CMK (cell line): Measurements from ENCODE around the gene C19orf33.
"Not testable (repeated sequence)": the region's sequence is repeated elsewhere in the genome, so short reads cannot be mapped to it uniquely, and the experiment has no call there.

Source experiments
- DNase-seq: peaks from one replicate; pipeline ENCODE4 v3.0.0-alpha.2; 2010; ENCODE audit warnings: low read depth

C19orf33 gene

GRCh38 chr19:38339011-38339410 is 35.0 kb downstream of the C19orf33 start:
- not testable (repeated sequence) for DNase-seq

- no peak for DNase-seq
Measured at GRCh38 chr19:38340927-38341326, 36.9 kb downstream of the C19orf33 start.

DNA sequence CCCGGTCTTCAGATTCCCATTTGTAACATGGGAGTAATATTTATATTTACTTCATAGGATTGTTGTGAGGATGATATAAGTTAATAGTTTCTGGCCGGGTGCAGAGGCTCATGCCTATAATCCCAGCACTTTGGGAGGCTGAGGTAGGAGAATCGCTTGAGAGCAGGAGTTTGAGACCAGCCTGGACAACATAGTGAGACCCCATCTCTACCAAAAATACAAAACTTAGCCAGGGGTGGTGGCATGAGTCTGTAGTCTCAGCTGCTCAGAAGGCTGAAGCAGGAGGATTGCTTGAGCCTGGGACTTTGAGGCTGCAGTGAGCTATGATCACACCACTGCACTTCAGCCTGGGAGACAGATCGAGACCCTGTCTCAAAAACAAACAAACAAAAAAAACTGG is 42.8 kb downstream of the C19orf33 start:
- no peak for DNase-seq

GRCh38 chr19:38350883-38351282 is 46.8 kb downstream of the C19orf33 start:
- no peak for DNase-seq

DNA sequence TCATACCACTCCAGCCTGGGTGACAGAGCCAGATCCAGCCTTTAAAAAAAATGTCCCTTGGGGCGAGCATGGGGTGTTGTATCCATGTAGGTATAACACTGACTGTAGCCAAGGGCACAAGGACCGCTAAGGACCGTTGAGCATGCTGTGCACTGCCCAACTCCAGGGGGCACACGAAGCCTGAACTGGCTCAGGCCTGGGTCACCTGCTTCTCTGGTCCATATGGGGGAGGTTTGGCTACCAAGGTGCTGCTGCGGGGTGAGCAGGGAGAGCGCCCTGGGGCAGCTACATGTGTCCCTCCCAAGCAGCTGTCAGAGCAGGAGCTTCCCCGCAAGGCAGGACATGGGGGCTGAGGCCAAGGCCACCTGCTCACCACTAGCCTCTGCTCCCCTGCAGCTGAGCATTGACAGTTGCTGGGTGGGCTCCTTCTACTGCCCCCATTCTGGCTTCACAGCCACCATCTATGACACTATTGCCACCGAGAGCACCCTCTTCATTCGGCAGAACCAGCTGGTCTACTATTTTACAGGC is 47.9 kb downstream of the C19orf33 start:
- DNase-seq = no peak

GRCh38 chr19:38352611-38353010 is 48.6 kb downstream of the C19orf33 start:
- no peak for DNase-seq
